GM18951 (cell line): ENCODE data around the gene USP31.

Experiments used
- POLR2A ChIP-seq: IDR thresholded peaks from 4 replicates; pipeline ENCODE4 v1.6.1; 2011; ENCODE audit warnings: mild to moderate bottlenecking; ENCODE audit not compliant: insufficient read length, insufficient read depth; ENCODE audit errors: extremely low read depth
- in situ Hi-C: fragments of 300-500 bp; cut with MboI; formaldehyde crosslinking; loops from one replicate; pipeline ENCODE4 v1.12.0; 2022; ENCODE audit warnings: low sequenced_read_pairs, mixed read lengths, inconsistent platforms; ENCODE audit not compliant: unreplicated experiment

The USP31 gene

GRCh38 chr16:23181506-23181905, 32.3 kb upstream of the USP31 start:
- TF ChIP-seq POLR2A, result no peak

GRCh38 chr16:23175651-23176050, 26.4 kb upstream of the USP31 start:
- in situ Hi-C loops, result no loop called here
- TF ChIP-seq POLR2A, result no peak

More at GRCh38 chr16:23181506-23181905, 32.3 kb upstream of the USP31 start:
- in situ Hi-C loops, result loop anchor here (5.0 kb wide), 1 partner anchor 251 kb away; no protein-coding TSS in a partner anchor

- in situ Hi-C loops, result no loop called here
- TF ChIP-seq POLR2A, result no peak
Measured at GRCh38 chr16:23174622-23175021, 25.4 kb upstream of the USP31 start.

- in situ Hi-C loops, result no loop called here
- no peak for TF ChIP-seq POLR2A
Measured at GRCh38 chr16:23172994-23173393, 23.7 kb upstream of the USP31 start.

- in situ Hi-C loops, result no loop called here
- TF ChIP-seq POLR2A, result no peak
Measured at GRCh38 chr16:23172583-23172982, 23.3 kb upstream of the USP31 start.

- no peak for TF ChIP-seq POLR2A
- in situ Hi-C loops, result no loop called here
Measured at GRCh38 chr16:23164736-23165135, 15.5 kb upstream of the USP31 start.

GRCh38 chr16:23163921-23164320, 14.7 kb upstream of the USP31 start:
- in situ Hi-C loops, result no loop called here
- TF ChIP-seq POLR2A, result no peak

- no peak for TF ChIP-seq POLR2A
- in situ Hi-C loops, result no loop called here
Measured at GRCh38 chr16:23160574-23160973, 11.3 kb upstream of the USP31 start.

- no peak for TF ChIP-seq POLR2A
- in situ Hi-C loops, result no loop called here
Measured at GRCh38 chr16:23160082-23160481, 10.8 kb upstream of the USP31 start.

GRCh38 chr16:23158114-23158513, 8.9 kb upstream of the USP31 start:
- TF ChIP-seq POLR2A, result no peak
- in situ Hi-C loops, result no loop called here

GRCh38 chr16:23156946-23157460, 7.8 kb upstream of the USP31 start:
- no peak for TF ChIP-seq POLR2A
- in situ Hi-C loops, result no loop called here

- in situ Hi-C loops, result no loop called here
- TF ChIP-seq POLR2A, result no peak
Measured at GRCh38 chr16:23156110-23156509, 6.9 kb upstream of the USP31 start.

- no peak for TF ChIP-seq POLR2A
- in situ Hi-C loops, result no loop called here
Measured at GRCh38 chr16:23155445-23156049, 6.3 kb upstream of the USP31 start.

- TF ChIP-seq POLR2A, result no peak
- in situ Hi-C loops, result no loop called here
Measured at GRCh38 chr16:23152386-23153178, 3.3 kb upstream of the USP31 start.

GRCh38 chr16:23149993-23150364, 727 bp upstream of the USP31 start:
- in situ Hi-C loops, result no loop called here
- no peak for TF ChIP-seq POLR2A
